WTC11 (cell line): ENCODE results near the gene EDC4. TPM values are rescaled to one million over a fixed set of nuclear protein-coding genes. Genes with fewer than 3 reads are reported as not detected.

Experiments used
- ATAC-seq: fragments of 200-7000 bp; cut with Tn5 transposase; 2 replicates; pipeline ENCODE4 v1.10.0; 2021; ENCODE audit warnings: mild to moderate bottlenecking, moderate library complexity
- CTCF ChIA-PET: fragments of 300-600 bp; sonication (Branson Sonifier 250); formaldehyde crosslinking; loops from one replicate; lab custom pipeline; 2021; ENCODE audit warnings: antibody characterized with exemption; lab: Charles Lee
- POLR2A ChIA-PET: fragments of 350-600 bp; sonication (Branson Sonifier 250); formaldehyde crosslinking; loops from one replicate; lab custom pipeline; 2021; ENCODE audit warnings: antibody characterized with exemption; lab: Charles Lee
- DNase-seq: peaks from one replicate; pipeline ENCODE4 v3.0.0; 2021; ENCODE audit warnings: low spot score
- H3K27ac Mint-ChIP-seq: 2 replicates; pipeline ENCODE4 v1.8.0; 2021; ENCODE audit warnings: mixed read lengths
- H3K27me3 Mint-ChIP-seq: 2 replicates; pipeline ENCODE4 v1.8.0; 2021; ENCODE audit warnings: low read depth, mild to moderate bottlenecking, moderate library complexity, mixed read lengths
- H3K36me3 Mint-ChIP-seq: 2 replicates; pipeline ENCODE4 v1.8.0; 2021; ENCODE audit warnings: mixed read lengths
- H3K4me1 Mint-ChIP-seq: 2 replicates; pipeline ENCODE4 v1.8.0; 2022; ENCODE audit warnings: mixed read lengths
- H3K4me3 Mint-ChIP-seq: 2 replicates; pipeline ENCODE4 v1.8.0; 2021; ENCODE audit warnings: mild to moderate bottlenecking, moderate library complexity, mixed read lengths
- H3K9me3 Mint-ChIP-seq: 2 replicates; pipeline ENCODE4 v1.8.0; 2021; ENCODE audit warnings: mixed read lengths
- AFF4 ChIP-seq: sonication (generic); formaldehyde crosslinking; IDR thresholded peaks from 2 replicates; pipeline ENCODE4 v1.8.1; 2023; ENCODE audit warnings: mild to moderate bottlenecking, missing genetic modification reagents, borderline replicate concordance
- ATF1 ChIP-seq: sonication (generic); formaldehyde crosslinking; IDR thresholded peaks from 2 replicates; pipeline ENCODE4 v1.8.1; 2023; ENCODE audit warnings: mild to moderate bottlenecking, moderate library complexity, missing genetic modification reagents
- ATF3 ChIP-seq: sonication (generic); formaldehyde crosslinking; conservative IDR thresholded peaks from 2 replicates; pipeline ENCODE4 v1.8.1; 2022; ENCODE audit warnings: mild to moderate bottlenecking, missing genetic modification reagents
- ATF6 ChIP-seq: sonication (generic); formaldehyde crosslinking; IDR thresholded peaks from 2 replicates; pipeline ENCODE4 v1.8.1; 2023; ENCODE audit warnings: mild to moderate bottlenecking, missing genetic modification reagents
- CBFB ChIP-seq: sonication (generic); formaldehyde crosslinking; IDR thresholded peaks from 2 replicates; pipeline ENCODE4 v1.8.1; 2022; ENCODE audit warnings: mild to moderate bottlenecking, low read depth, missing genetic modification reagents
- ELF4 ChIP-seq: sonication (generic); formaldehyde crosslinking; IDR thresholded peaks from 2 replicates; pipeline ENCODE4 v1.8.1; 2022; ENCODE audit warnings: low read depth, mild to moderate bottlenecking, moderate library complexity, missing genetic modification reagents
- ESRRA ChIP-seq: sonication (generic); formaldehyde crosslinking; IDR thresholded peaks from 2 replicates; pipeline ENCODE4 v1.8.1; 2022; ENCODE audit warnings: mild to moderate bottlenecking, missing genetic modification reagents, borderline replicate concordance
- ETV6 ChIP-seq: sonication (generic); formaldehyde crosslinking; IDR thresholded peaks from 2 replicates; pipeline ENCODE4 v1.8.1; 2022; ENCODE audit warnings: mild to moderate bottlenecking, missing genetic modification reagents
- GTF2I ChIP-seq: fragments of 250-450 bp; sonication (Bioruptor Pico); conservative IDR thresholded peaks from 2 replicates; pipeline ENCODE4 v1.4.0; 2021; ENCODE audit warnings: mild to moderate bottlenecking
- NFATC4 ChIP-seq: fragments of 250-450 bp; sonication (Bioruptor Pico); IDR thresholded peaks from 2 replicates; pipeline ENCODE4 v1.9.0; 2021; ENCODE audit warnings: mild to moderate bottlenecking
- NR2C2 ChIP-seq: sonication (generic); formaldehyde crosslinking; IDR thresholded peaks from 2 replicates; pipeline ENCODE4 v1.8.0; 2022; ENCODE audit warnings: mild to moderate bottlenecking, missing genetic modification reagents
- OVOL2 ChIP-seq: fragments of 250-450 bp; sonication (Bioruptor Pico); IDR thresholded peaks from 2 replicates; pipeline ENCODE4 v1.9.0; 2021; ENCODE audit warnings: mild to moderate bottlenecking, borderline replicate concordance
- PREB ChIP-seq: sonication (generic); formaldehyde crosslinking; IDR thresholded peaks from 2 replicates; pipeline ENCODE4 v1.8.1; 2022; ENCODE audit warnings: mild to moderate bottlenecking, missing genetic modification reagents, moderate library complexity, borderline replicate concordance
- SMAD3 ChIP-seq: sonication (generic); formaldehyde crosslinking; IDR thresholded peaks from 2 replicates; pipeline ENCODE4 v1.8.0; 2022; ENCODE audit warnings: missing genetic modification reagents, mild to moderate bottlenecking, borderline replicate concordance
- SP1 ChIP-seq: sonication (generic); formaldehyde crosslinking; conservative IDR thresholded peaks from 2 replicates; pipeline ENCODE4 v1.8.1; 2022; ENCODE audit warnings: missing genetic modification reagents
- TCF7 ChIP-seq: sonication (generic); formaldehyde crosslinking; IDR thresholded peaks from 2 replicates; pipeline ENCODE4 v1.8.0; 2022; ENCODE audit warnings: mild to moderate bottlenecking, low read depth, missing genetic modification reagents, moderate library complexity
- ZBTB43 ChIP-seq: sonication (generic); formaldehyde crosslinking; IDR thresholded peaks from 2 replicates; pipeline ENCODE4 v1.8.1; 2023; ENCODE audit warnings: mild to moderate bottlenecking, missing genetic modification reagents
- ZNF281 ChIP-seq: sonication (generic); formaldehyde crosslinking; IDR thresholded peaks from 2 replicates; pipeline ENCODE4 v1.8.0; 2023; ENCODE audit warnings: mild to moderate bottlenecking, missing genetic modification reagents
- total RNA-seq: library from RNA; stranded (reverse); gene quantifications from 3 replicates; pipeline ENCODE4 v1.2.3, GENCODE V29; 2021

Gene EDC4
- total RNA-seq, 1 experiment from 2014 or later = 83.7 TPM

- TF ChIP-seq SP1 (CRISPR knock-in tag) = no peak
- no peak for TF ChIP-seq ATF1 (CRISPR knock-in tag)
- TF ChIP-seq NR2C2 (CRISPR knock-in tag) = no peak
- no peak for TF ChIP-seq GTF2I
- no peak for TF ChIP-seq ZBTB43
- no peak for TF ChIP-seq ATF6 (CRISPR knock-in tag)
- no peak for TF ChIP-seq OVOL2 (CRISPR knock-in tag)
- TF ChIP-seq ZNF281 (CRISPR knock-in tag) = no peak
- H3K36me3 Mint-ChIP-seq = peaks cover 57% of the 10 kb centered on the region
- H3K27ac Mint-ChIP-seq = no peak overlapping the region
- CTCF ChIA-PET = no interaction called here
- POLR2A ChIA-PET = no interaction called here
- no peaks in the 10 kb centered on the region for H3K27me3 Mint-ChIP-seq
- no peaks in the 10 kb centered on the region for H3K9me3 Mint-ChIP-seq
- H3K4me3 Mint-ChIP-seq = no peak overlapping the region
- ATAC-seq (no peak), DNase-seq (no peak)
- peaks cover 3% of the 10 kb centered on the region for H3K4me1 Mint-ChIP-seq
These were observed 6.6 kb downstream of the EDC4 start for GRCh38 chr16:67879462-67879861.

- Mint-ChIP-seq H3K4me3 (no peak overlapping the region), H3K9me3 (no peaks in the 10 kb centered on the region), H3K36me3 (peaks cover 57% of the 10 kb centered on the region), H3K27ac (no peak overlapping the region), H3K27me3 (no peaks in the 10 kb centered on the region), H3K4me1 (peaks cover 8% of the 10 kb centered on the region)
- ATAC-seq (no peak), DNase-seq (no peak)
- CTCF ChIA-PET = no interaction called here
- POLR2A ChIA-PET = no interaction called here
- TF ChIP-seq ELF4 (CRISPR knock-in tag) = no peak
- TF ChIP-seq TCF7 = no peak
- no peak for TF ChIP-seq PREB
- TF ChIP-seq NFATC4 (CRISPR knock-in tag) = no peak
- TF ChIP-seq ETV6 (CRISPR knock-in tag) = no peak
- TF ChIP-seq CBFB (CRISPR knock-in tag) = no peak
- no peak for TF ChIP-seq ATF3 (CRISPR knock-in tag)
- TF ChIP-seq SMAD3 (CRISPR knock-in tag) = no peak
- no peak for TF ChIP-seq ESRRA (CRISPR knock-in tag)
- no peak for TF ChIP-seq AFF4
- TF ChIP-seq, all 79 proteins: peak for 0
These were observed 7.1 kb downstream of the EDC4 start for GRCh38 chr16:67879936-67880335.
